Vagina (tissue), 2 donors: Measurements from ENCODE around the gene TCF21. TPM values are rescaled to one million over a fixed set of nuclear protein-coding genes. Genes with fewer than 3 reads are reported as not detected.
A peak's percentile ranks its signal among the peaks of the same experiment; 100 is the strongest.

Source experiments
- DNase-seq, 2 donors: peaks; one replicate each; pipeline ENCODE4 v3.0.0-alpha.2; 2017; ENCODE audit errors: extremely low spot score in 2 of 2
- H3K27ac ChIP-seq: fragments of 200-600 bp; sonication (generic); one replicate; pipeline ENCODE4 v1.5.1; 2019
- H3K27me3 ChIP-seq: fragments of 200-600 bp; sonication (generic); one replicate; pipeline ENCODE4 v1.5.1; 2019
- H3K36me3 ChIP-seq, 2 donors: fragments of 200-600 bp; sonication (generic); one replicate each; pipeline ENCODE4 v1.5.1; 2017 to 2019
- H3K4me1 ChIP-seq: fragments of 200-600 bp; sonication (generic); one replicate; pipeline ENCODE4 v1.5.1; 2019
- H3K4me3 ChIP-seq, 2 donors: fragments of 200-600 bp; sonication (generic); 1 replicate in 1 of 2; 2 replicates in 1 of 2; pipeline ENCODE4 v1.5.1; 2016 to 2019
- H3K9me3 ChIP-seq: fragments of 200-600 bp; sonication (generic); one replicate; pipeline ENCODE4 v1.5.1; 2019
- CTCF ChIP-seq, 3 experiments: fragments of 450-650 bp in 2 of 3; fragments of 200-600 bp in 1 of 3; sonication (generic) in 1 of 3; IDR thresholded peaks; one replicate each; pipeline ENCODE4 v1.5.1; 2017 to 2019; ENCODE audit warnings: antibody characterized with exemption in 3 of 3, mild to moderate bottlenecking in 2 of 3, moderate library complexity in 2 of 3
- POLR2A ChIP-seq, 2 donors: fragments of 450-650 bp; IDR thresholded peaks; one replicate each; pipeline ENCODE4 v1.6.1; 2017; ENCODE audit warnings: antibody characterized with exemption in 2 of 2, mild to moderate bottlenecking in 2 of 2, moderate library complexity in 2 of 2
- POLR2AphosphoS5 ChIP-seq, 2 donors: sonication (generic); formaldehyde crosslinking; IDR thresholded peaks; one replicate each; pipeline ENCODE4 v1.9.0; 2017; ENCODE audit warnings: antibody characterized with exemption in 2 of 2, mild to moderate bottlenecking in 2 of 2, low read depth in 1 of 2; ENCODE audit not compliant: insufficient read depth in 1 of 2
- intact Hi-C: fragments of 100-400 bp; cut with DNase I; formaldehyde crosslinking; loops from one replicate; pipeline ENCODE4 v1.15.1; 2023
- total RNA-seq: library from RNA; depleted of rRNA; stranded (reverse); fragments of >200 nt; gene quantifications from one replicate; pipeline ENCODE4 v1.2.3, GENCODE V29; 2016

The TCF21 gene
- total RNA-seq, 1 donor from 2014 or later = 12.5 TPM

GRCh38 chr6:133887880-133888230 lies 1.1 kb upstream of the TCF21 start:
- intact Hi-C loops = no loop called here
- peaks cover 25% of the 10 kb centered on the region for H3K4me1 ChIP-seq

GRCh38 chr6:133889557-133890403 lies 867 bp downstream of the TCF21 start:
- DNase-seq = no peak
- intact Hi-C loops = loop anchor here (10.0 kb wide), 2 partner anchors 125 to 1945 kb away; no protein-coding TSS in a partner anchor
- TF ChIP-seq POLR2AphosphoS5 (IDR thresholded peaks at IDR 0.05; ENCODE audit: insufficient read depth in 1 of 2, low read depth in 1 of 2) (peak in 1 of 2 donors; percentile 30), POLR2A (IDR thresholded peaks at IDR 0.05) (no peak)

More at GRCh38 chr6:133887880-133888230, 1.1 kb upstream of the TCF21 start:
- TF ChIP-seq CTCF (IDR thresholded peaks at IDR 0.05) (no peak), POLR2AphosphoS5 (IDR thresholded peaks at IDR 0.05; ENCODE audit: insufficient read depth in 1 of 2, low read depth in 1 of 2) (no peak), POLR2A (IDR thresholded peaks at IDR 0.05) (no peak)
- H3K36me3 ChIP-seq = no peaks in the 10 kb centered on the region
- no peaks in the 10 kb centered on the region for H3K9me3 ChIP-seq
- DNase-seq = no peak
- H3K4me3 ChIP-seq = no peak overlapping the region
- H3K27me3 ChIP-seq = peaks cover 6% of the 10 kb centered on the region
- peak overlapping the region; percentile 86 for H3K27ac ChIP-seq

GRCh38 chr6:133890711-133891148 lies 1.8 kb downstream of the TCF21 start:
- Histone ChIP-seq H3K9me3 (no peaks in the 10 kb centered on the region), H3K36me3 (no peaks in the 10 kb centered on the region), H3K4me3 (peak overlapping the region; percentile 54 to 55), H3K4me1 (peaks cover 41% of the 10 kb centered on the region), H3K27ac (peak overlapping the region; percentile 86), H3K27me3 (peaks cover 9% of the 10 kb centered on the region)
- intact Hi-C loops = loop anchor here (10.0 kb wide), 2 partner anchors 126 to 1946 kb away; no protein-coding TSS in a partner anchor
- TF ChIP-seq POLR2A (IDR thresholded peaks at IDR 0.05) (no peak), CTCF (IDR thresholded peaks at IDR 0.05) (no peak), POLR2AphosphoS5 (IDR thresholded peaks at IDR 0.05; ENCODE audit: insufficient read depth in 1 of 2, low read depth in 1 of 2) (no peak)
- DNase-seq = no peak

More at GRCh38 chr6:133889557-133890403, 867 bp downstream of the TCF21 start:
- Histone ChIP-seq H3K9me3 (no peaks in the 10 kb centered on the region), H3K36me3 (no peaks in the 10 kb centered on the region), H3K4me3 (peak overlapping the region; percentile 54 to 55), H3K4me1 (peaks cover 41% of the 10 kb centered on the region), H3K27ac (peak overlapping the region; percentile 86), H3K27me3 (peaks cover 9% of the 10 kb centered on the region)

- TF ChIP-seq CTCF (IDR thresholded peaks at IDR 0.05) (no peak), POLR2A (IDR thresholded peaks at IDR 0.05) (no peak), POLR2AphosphoS5 (IDR thresholded peaks at IDR 0.05; ENCODE audit: insufficient read depth in 1 of 2, low read depth in 1 of 2) (peak in 1 of 2 donors; percentile 55)
- no peak for DNase-seq
- peaks cover 9% of the 10 kb centered on the region for H3K27me3 ChIP-seq
- peaks cover 41% of the 10 kb centered on the region for H3K4me1 ChIP-seq
- no peaks in the 10 kb centered on the region for H3K36me3 ChIP-seq
- peak overlapping the region; percentile 54 to 55 for H3K4me3 ChIP-seq
- peak overlapping the region; percentile 86 for H3K27ac ChIP-seq
- intact Hi-C loops = loop anchor here (10.0 kb wide), 2 partner anchors 127 to 1947 kb away; no protein-coding TSS in a partner anchor
- H3K9me3 ChIP-seq = no peaks in the 10 kb centered on the region
These were observed 2.4 kb downstream of the TCF21 start for GRCh38 chr6:133891149-133891926.
